ENCODE data around the gene TBXAS1. TPM values are rescaled to one million over a fixed set of nuclear protein-coding genes. Genes with fewer than 3 reads are reported as not detected.

TBXAS1 gene
- total and polyA plus RNA-seq, 11 donors: 2.0 to 32.0 (median 4.7) TPM

- 91 to 96% (median 94%) methylated on average over 3 of the region's 3 CpGs for WGBS, 4 donors
- no peaks in the 10 kb centered on the region for H3K4me1 ChIP-seq
- peaks cover 0 to 21% (median 2%) of the 10 kb centered on the region in 12 donors for H3K9me3 ChIP-seq
- ATAC-seq (no peak), DNase-seq (no peak)
- no peak overlapping the region for H3K27ac ChIP-seq
- H3K4me3 ChIP-seq: no peak overlapping the region
- TF ChIP-seq POLR2A (IDR thresholded peaks at IDR 0.05): no peak
- TF ChIP-seq CTCF (IDR thresholded peaks at IDR 0.05): no peak
- no peaks in the 10 kb centered on the region for H3K36me3 ChIP-seq
- intact Hi-C loops (cut with DNase I): no loop called here
- peaks cover 0 to 4% (median 0%) of the 10 kb centered on the region in 9 donors for H3K27me3 ChIP-seq
Observed at GRCh38 chr7:139947021-139947420, 118.0 kb downstream of the TBXAS1 start.

- Histone ChIP-seq H3K9me3 (peaks cover 0 to 21% (median 2%) of the 10 kb centered on the region in 12 donors), H3K27me3 (peaks cover 0 to 4% (median 0%) of the 10 kb centered on the region in 9 donors), H3K36me3 (no peaks in the 10 kb centered on the region), H3K4me3 (no peak overlapping the region), H3K27ac (no peak overlapping the region), H3K4me1 (no peaks in the 10 kb centered on the region)
- ATAC-seq (no peak), DNase-seq (no peak)
- TF ChIP-seq CTCF (IDR thresholded peaks at IDR 0.05) (no peak), POLR2A (IDR thresholded peaks at IDR 0.05) (no peak)
- intact Hi-C loops (cut with DNase I): no loop called here
- WGBS, 4 donors: 81 to 95% (median 93%) methylated on average over 2 of the region's 2 CpGs
Observed at GRCh38 chr7:139948167-139948566, 119.1 kb downstream of the TBXAS1 start.

- H3K4me1 ChIP-seq: no peaks in the 10 kb centered on the region
- H3K4me3 ChIP-seq: no peak overlapping the region
Observed at GRCh38 chr7:139948587-139949335, 119.7 kb downstream of the TBXAS1 start.

More at GRCh38 chr7:139948587-139949335, 119.7 kb downstream of the TBXAS1 start:
- Histone ChIP-seq H3K27ac (no peak overlapping the region), H3K27me3 (peaks cover 0 to 4% (median 0%) of the 10 kb centered on the region in 9 donors), H3K9me3 (peaks cover 0 to 21% (median 2%) of the 10 kb centered on the region in 12 donors), H3K36me3 (no peaks in the 10 kb centered on the region)
- TF ChIP-seq CTCF (IDR thresholded peaks at IDR 0.05): no peak
- TF ChIP-seq POLR2A (IDR thresholded peaks at IDR 0.05): no peak
- intact Hi-C loops (cut with DNase I): no loop called here
- WGBS, 4 donors: 90 to 94% (median 92%) methylated on average over 10 of the region's 10 CpGs
- no peak for ATAC-seq
- no peak for DNase-seq

All from heart left ventricle (tissue), 16 donors.